H1 (cell line): ENCODE data around the gene RAB7B. TPM values are rescaled to one million over a fixed set of nuclear protein-coding genes. Genes with fewer than 3 reads are reported as not detected.

ENCODE experiments used
- CTCF ChIA-PET: fragments of 300-600 bp; sonication (Branson Sonifier 250); formaldehyde crosslinking; loops from one replicate; lab custom pipeline; 2021; ENCODE audit not compliant: partially characterized antibody; lab: Charles Lee
- POLR2A ChIA-PET: fragments of 300-600 bp; sonication (Branson Sonifier 250); formaldehyde crosslinking; loops from one replicate; lab custom pipeline; 2021; ENCODE audit warnings: inconsistent platforms; ENCODE audit not compliant: partially characterized antibody; lab: Charles Lee
- DNase-seq, 2 experiments: peaks; one replicate each; pipeline versions ENCODE4 v3.0.0 to v3.0.0-alpha.2; 2010 to 2022; ENCODE audit warnings: low spot score in 2 of 2, low read depth in 1 of 2, mixed read lengths in 1 of 2
- FAIRE-seq: peaks from 2 replicates; lab custom pipeline; 2011; peaks lifted over from hg19 to GRCh38; lab: Jason Lieb, UNC
- H2AFZ ChIP-seq: 2 replicates; pipeline ENCODE4 v1.8.1; 2012; ENCODE audit warnings: low read length, inconsistent platforms
- H2AK5ac ChIP-seq: 2 replicates; pipeline ENCODE4 v1.6.1; 2013; ENCODE audit warnings: low read depth, low read length
- H2BK120ac ChIP-seq: replicated peaks from 2 replicates; pipeline ENCODE3; 2013; ENCODE audit warnings: low read depth, low read length, inconsistent platforms
- H2BK12ac ChIP-seq: 2 replicates; pipeline ENCODE4 v1.6.1; 2013; ENCODE audit warnings: low read depth, low read length
- H2BK15ac ChIP-seq: 2 replicates; pipeline ENCODE4 v1.6.1; 2013; ENCODE audit warnings: low read length
- H2BK20ac ChIP-seq: 2 replicates; pipeline ENCODE4 v1.6.1; 2013; ENCODE audit warnings: low read length
- H2BK5ac ChIP-seq: 2 replicates; pipeline ENCODE4 v1.6.1; 2013; ENCODE audit warnings: low read depth, low read length
- H3K14ac ChIP-seq: 2 replicates; pipeline ENCODE4 v1.6.1; 2013; ENCODE audit warnings: inconsistent platforms; ENCODE audit not compliant: insufficient read length
- H3K18ac ChIP-seq: 2 replicates; pipeline ENCODE4 v1.6.1; 2013; ENCODE audit warnings: low read length; ENCODE audit errors: extremely low read depth
- H3K23ac ChIP-seq: 2 replicates; pipeline ENCODE4 v1.6.1; 2013; ENCODE audit warnings: inconsistent platforms; ENCODE audit not compliant: insufficient read length
- H3K23me2 ChIP-seq: 2 replicates; pipeline ENCODE4 v1.6.1; 2013; ENCODE audit warnings: low read depth, low read length
- H3K27ac ChIP-seq: 2 replicates; pipeline ENCODE4 v1.6.1; 2011; ENCODE audit warnings: low read depth, low read length, inconsistent platforms
- H3K27me3 ChIP-seq, 4 experiments: replicated peaks in 1 of 4; 1 replicate in 1 of 4; 2 replicates in 3 of 4; pipeline versions ENCODE4 v1.6.1 to v1.8.1; 2011 to 2013; ENCODE audit warnings: low read length in 3 of 4, mild to moderate bottlenecking in 3 of 4, inconsistent platforms in 2 of 4, mixed read lengths in 2 of 4, moderate library complexity in 1 of 4; ENCODE audit not compliant: control insufficient read depth in 3 of 4, insufficient read depth in 3 of 4; ENCODE audit errors: extremely low read depth in 1 of 4
- H3K36me3 ChIP-seq, 4 experiments: 2 replicates each; pipeline versions ENCODE4 v1.6.1 to v1.8.1; 2011 to 2013; ENCODE audit warnings: mild to moderate bottlenecking in 4 of 4, low read length in 3 of 4, moderate library complexity in 2 of 4, control low read depth in 1 of 4, inconsistent platforms in 1 of 4; ENCODE audit not compliant: insufficient read depth in 4 of 4, control insufficient read depth in 2 of 4
- H3K4ac ChIP-seq: replicated peaks from 2 replicates; pipeline ENCODE3; 2013; ENCODE audit warnings: low read length, low read depth, mixed read lengths, inconsistent platforms; ENCODE audit not compliant: insufficient read length
- H3K4me1 ChIP-seq, 4 experiments: replicated peaks in 1 of 4; 1 replicate in 1 of 4; 2 replicates in 3 of 4; pipeline versions ENCODE4 v1.6.1 to v1.8.1; 2011 to 2013; ENCODE audit warnings: low read length in 3 of 4, inconsistent platforms in 2 of 4, mixed read lengths in 1 of 4; ENCODE audit not compliant: insufficient read depth in 4 of 4, control insufficient read depth in 3 of 4
- H3K4me2 ChIP-seq, 2 experiments: 2 replicates each; pipeline versions ENCODE4 v1.6.1 to v1.8.1; 2011 to 2013; ENCODE audit warnings: low read depth in 2 of 2, low read length in 2 of 2, control low read depth in 1 of 2, inconsistent platforms in 1 of 2, mild to moderate bottlenecking in 1 of 2; ENCODE audit not compliant: insufficient read depth in 1 of 2
- H3K4me3 ChIP-seq, 4 experiments: fragments of 200-600, 300-600 bp in 1 of 4; sonication (generic), shearing (Covaris generic), sonication (Bioruptor Twin) in 1 of 4; 2 replicates each; pipeline versions ENCODE4 v1.5.1 to v1.8.1; 2011 to 2016; ENCODE audit warnings: low read length in 4 of 4, low read depth in 3 of 4, control low read depth in 2 of 4, inconsistent platforms in 2 of 4, mild to moderate bottlenecking in 2 of 4, mixed read lengths in 1 of 4, moderate library complexity in 1 of 4; ENCODE audit not compliant: insufficient read depth in 2 of 4; ENCODE audit errors: extremely low read depth in 1 of 4
- H3K56ac ChIP-seq: replicated peaks from 2 replicates; pipeline ENCODE3; 2013; ENCODE audit warnings: low read depth, mild to moderate bottlenecking, mixed read lengths, low read length, inconsistent platforms; ENCODE audit not compliant: insufficient read length
- H3K79me1 ChIP-seq: 2 replicates; pipeline ENCODE4 v1.6.1; 2013; ENCODE audit warnings: low read depth, low read length, control low read depth
- H3K79me2 ChIP-seq, 2 experiments: 2 replicates each; pipeline versions ENCODE4 v1.6.1 to v1.8.1; 2012 to 2013; ENCODE audit warnings: low read length in 2 of 2, mild to moderate bottlenecking in 2 of 2, inconsistent platforms in 1 of 2; ENCODE audit not compliant: insufficient read depth in 2 of 2, control insufficient read depth in 1 of 2
- H3K9ac ChIP-seq, 4 experiments: replicated peaks in 1 of 4; 1 replicate in 1 of 4; 2 replicates in 3 of 4; pipeline versions ENCODE4 v1.6.1 to v1.8.1; 2011 to 2013; ENCODE audit warnings: low read depth in 3 of 4, low read length in 3 of 4, control low read depth in 2 of 4, mild to moderate bottlenecking in 2 of 4, moderate library complexity in 2 of 4, inconsistent platforms in 1 of 4; ENCODE audit errors: extremely low read depth in 1 of 4
- H3K9me3 ChIP-seq, 2 experiments: 2 replicates each; pipeline versions ENCODE4 v1.6.1 to v1.8.1; 2012 to 2013; ENCODE audit warnings: mild to moderate bottlenecking in 2 of 2, moderate library complexity in 2 of 2, control low read depth in 1 of 2, inconsistent platforms in 1 of 2, low read depth in 1 of 2, low read length in 1 of 2, mixed read lengths in 1 of 2; ENCODE audit not compliant: insufficient read depth in 2 of 2
- H4K20me1 ChIP-seq, 2 experiments: replicated peaks in 1 of 2; 2 replicates each; pipeline versions ENCODE3 to v1.8.1; 2011 to 2013; ENCODE audit warnings: inconsistent platforms in 2 of 2, low read length in 2 of 2, mild to moderate bottlenecking in 1 of 2; ENCODE audit not compliant: insufficient read depth in 2 of 2, control insufficient read depth in 1 of 2
- H4K5ac ChIP-seq: 2 replicates; pipeline ENCODE4 v1.6.1; 2013; ENCODE audit warnings: low read length, low read depth, mixed read lengths, inconsistent platforms; ENCODE audit not compliant: insufficient read length
- H4K8ac ChIP-seq: 2 replicates; pipeline ENCODE4 v1.8.0; 2013; ENCODE audit warnings: mild to moderate bottlenecking, moderate library complexity, low read length, inconsistent platforms; ENCODE audit not compliant: insufficient read depth; ENCODE audit errors: extremely low read depth
- H4K91ac ChIP-seq: replicated peaks from 2 replicates; pipeline ENCODE3; 2013; ENCODE audit warnings: low read length, mixed read lengths, inconsistent platforms; ENCODE audit not compliant: insufficient read length
- ASH2L ChIP-seq: fragments of 200-600, 300-600 bp; sonication (generic); IDR thresholded peaks from one replicate; pipeline ENCODE4 v1.7.1; 2017; ENCODE audit warnings: low read length
- CHD2 ChIP-seq: IDR thresholded peaks from 2 replicates; pipeline ENCODE4 v1.6.1; 2012; ENCODE audit warnings: low read length, improper control_type of control experiment
- HDAC6 ChIP-seq: IDR thresholded peaks from one replicate; pipeline ENCODE4 v1.7.1; 2012; ENCODE audit warnings: low read depth, mild to moderate bottlenecking, inconsistent platforms, low read length, moderate library complexity
- JUN ChIP-seq: IDR thresholded peaks from 2 replicates; pipeline ENCODE4 v1.6.1; 2011; ENCODE audit warnings: low read depth, mild to moderate bottlenecking, improper control_type of control experiment, low read length
- NANOG ChIP-seq: IDR thresholded peaks from 2 replicates; pipeline ENCODE4 v1.6.1; 2011; ENCODE audit warnings: low read length, low read depth, mild to moderate bottlenecking, inconsistent platforms; ENCODE audit not compliant: insufficient read depth, poor library complexity, severe bottlenecking
- NRF1 ChIP-seq: IDR thresholded peaks from 2 replicates; pipeline ENCODE4 v1.6.1; 2011; ENCODE audit warnings: mild to moderate bottlenecking, low read depth, low read length, improper control_type of control experiment
- PHF8 ChIP-seq: fragments of 200-600 bp; sonication (generic); conservative IDR thresholded peaks from 2 replicates; pipeline ENCODE4 v1.7.1; 2012; ENCODE audit warnings: low read depth, mild to moderate bottlenecking, inconsistent platforms, low read length, moderate library complexity
- POLR2AphosphoS5 ChIP-seq: IDR thresholded peaks from 2 replicates; pipeline ENCODE4 v1.6.1; 2011; ENCODE audit warnings: low read depth, low read length
- POU5F1 ChIP-seq: IDR thresholded peaks from 2 replicates; pipeline ENCODE4 v1.6.1; 2011; ENCODE audit warnings: low read depth, mild to moderate bottlenecking, low read length, moderate library complexity
- SIN3A ChIP-seq, 2 experiments: IDR thresholded peaks in 1 of 2; conservative IDR thresholded peaks in 1 of 2; 2 replicates each; pipeline ENCODE4 v1.6.1; 2011 to 2012; ENCODE audit warnings: low read length in 2 of 2, improper control_type of control experiment in 1 of 2, low read depth in 1 of 2, mild to moderate bottlenecking in 1 of 2
- SIX5 ChIP-seq: IDR thresholded peaks from 2 replicates; pipeline ENCODE4 v1.6.1; 2011; ENCODE audit warnings: mild to moderate bottlenecking, low read depth, low read length
- WGBS, 2 experiments: shearing (Covaris generic) in 1 of 2; methylation state at CpG; one replicate each; pipeline versions ENCODE4 v1.1.6 to v1.1.7; 2013 to 2015; ENCODE audit warnings: low lambda C conversion rate in 2 of 2, mixed read lengths in 2 of 2, inconsistent platforms in 1 of 2, low coverage in 1 of 2, missing lambda C conversion rate in 1 of 2; ENCODE audit not compliant: insufficient replicate concordance in 2 of 2, insufficient coverage in 1 of 2, insufficient read length in 1 of 2; ENCODE audit errors: extremely low coverage in 1 of 2, missing lambda C conversion rate in 1 of 2; 5-methylcytosine and 5-hydroxymethylcytosine counted together
- polyA plus RNA-seq, 7 experiments: library from polyadenylated mRNA; depleted of rRNA in 3 of 7; stranded (reverse) in 5 of 7; unstranded in 2 of 7; fragments of >200 nt in 5 of 7; fragments of 200-250 nt in 2 of 7; gene quantifications; 1 replicate in 5 of 7; 2 replicates in 1 of 7; 4 replicates in 1 of 7; pipeline versions ENCODE4 v1.2.1 to v1.2.3, GENCODE V29; 2011 to 2013; ENCODE audit warnings: missing spikeins in 2 of 7, mixed read lengths in 2 of 7
- total RNA-seq: library from RNA; stranded (reverse); fragmentation: NEBNext Ultra II Directional; extraction: Animal tissue kit (Norgen Biotek cat#: 25700); gene quantifications from 2 replicates; pipeline ENCODE4 v1.2.1, GENCODE V29; 2021
- TF ChIP-seq, protein P1 (sequence below): IDR thresholded peaks from 2 replicates; pipeline ENCODE4 v1.6.1; 2011; ENCODE audit warnings: low read length, improper control_type of control experiment

The RAB7B gene
- total and polyA plus RNA-seq, 2 of the 8 experiments (the other 6 are each of a cell fraction or from before 2014, with no cell fraction given) = 0.05 TPM; not detected in 1

DNA sequence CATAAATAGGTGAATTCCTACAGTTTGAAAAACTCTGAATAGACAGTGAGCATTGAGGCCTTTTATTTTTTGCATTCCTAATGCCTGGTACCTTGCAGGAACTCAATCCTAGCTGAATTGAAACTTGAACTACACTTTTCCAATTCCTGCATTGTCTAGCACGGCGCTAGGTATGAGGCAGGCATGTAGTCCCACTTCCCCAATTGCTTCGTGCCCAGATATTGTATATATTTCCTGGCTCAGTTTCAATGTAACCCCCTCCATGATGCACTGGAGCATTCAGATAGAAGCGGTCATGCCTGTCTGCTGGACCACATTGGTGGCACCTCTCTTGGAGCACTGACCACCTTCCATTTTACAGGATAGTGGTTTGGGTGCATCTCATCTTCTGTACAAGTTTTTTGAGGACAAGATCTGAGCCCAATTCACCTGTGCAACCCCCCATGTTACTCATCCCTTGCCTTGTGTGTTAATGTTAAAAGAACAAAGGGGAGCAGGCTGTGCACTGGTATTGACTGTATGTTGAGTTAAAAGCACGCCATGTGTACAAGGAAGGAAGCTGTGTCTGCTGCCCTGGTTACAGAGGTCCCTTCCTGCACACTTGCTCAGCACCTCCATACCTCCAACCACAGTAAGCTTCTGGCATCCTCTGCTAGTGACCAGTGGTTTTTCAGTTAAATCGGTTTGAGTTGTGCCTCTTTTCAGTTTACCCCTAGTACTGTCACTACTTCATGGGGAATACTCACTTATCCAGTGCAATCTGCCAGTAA is 10.0 kb upstream of the RAB7B start:
- Histone ChIP-seq H4K5ac (no peak overlapping the region), H2AFZ (no peak overlapping the region), H2BK5ac (no peak overlapping the region), H3K23ac (no peak overlapping the region), H3K56ac (no peak overlapping the region), H3K4me2 (no peak overlapping the region), H3K4ac (no peak overlapping the region), H2BK20ac (no peak overlapping the region), H3K27me3 (0 out of 7 replicates have a peak, but pooled peaks cover 0 to 1% (median 0%) of the 10 kb centered on the region in 4 experiments), H4K20me1 (no peaks in the 10 kb centered on the region), H3K14ac (no peak overlapping the region), H3K9me3 (no peaks in the 10 kb centered on the region), H2BK12ac (no peak overlapping the region), H3K9ac (no peak overlapping the region), H3K18ac (no peak overlapping the region), H3K4me3 (no peak overlapping the region), H3K4me1 (no peaks in the 10 kb centered on the region), H2AK5ac (no peak overlapping the region), H2BK120ac (no peak overlapping the region), H3K79me2 (no peaks in the 10 kb centered on the region), H2BK15ac (no peak overlapping the region), H3K36me3 (no peaks in the 10 kb centered on the region), H3K79me1 (no peaks in the 10 kb centered on the region), H3K23me2 (no peaks in the 10 kb centered on the region), H3K27ac (no peak overlapping the region), H4K91ac (no peak overlapping the region), H4K8ac (no peak overlapping the region)
- no peak for DNase-seq
- FAIRE-seq = no peak
- ChIA-PET POLR2A (no interaction called here), CTCF (interaction anchor here (0.6 to 1.1 kb wide), 2 partner anchors 14 to 88 kb away, joined by 3 read pairs; no protein-coding TSS in a partner anchor)
- WGBS, 2 experiments = 87% methylated on average over 6 of the region's 6 CpGs; no CpG with 5 or more reads in 1 of the 2 experiments
- TF ChIP-seq JUN (no peak), POLR2AphosphoS5 (no peak), HDAC6 (no peak), SIN3A (conservative IDR thresholded peaks at IDR 0.05 in 1 of 2, IDR thresholded peaks at IDR 0.05 in 1 of 2; ENCODE audit: low read depth in 1 of 2, low read length in 2 of 2) (no peak), NRF1 (no peak), POU5F1 (no peak), NANOG (no peak), PHF8 (no peak), CHD2 (no peak), ASH2L (no peak), SIX5 (no peak)
- TF ChIP-seq, protein P1, sequence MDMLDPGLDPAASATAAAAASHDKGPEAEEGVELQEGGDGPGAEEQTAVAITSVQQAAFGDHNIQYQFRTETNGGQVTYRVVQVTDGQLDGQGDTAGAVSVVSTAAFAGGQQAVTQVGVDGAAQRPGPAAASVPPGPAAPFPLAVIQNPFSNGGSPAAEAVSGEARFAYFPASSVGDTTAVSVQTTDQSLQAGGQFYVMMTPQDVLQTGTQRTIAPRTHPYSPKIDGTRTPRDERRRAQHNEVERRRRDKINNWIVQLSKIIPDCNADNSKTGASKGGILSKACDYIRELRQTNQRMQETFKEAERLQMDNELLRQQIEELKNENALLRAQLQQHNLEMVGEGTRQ = no peak
